Cerebellar nuclear complex (tissue), 1 donor: ENCODE data around the gene PCSK7.

Experiments used
- DNase-seq, 2 experiments: peaks; one replicate each; lab custom pipeline; 2025; lab: John Stamatoyannopoulos, UW

The PCSK7 gene

DNA sequence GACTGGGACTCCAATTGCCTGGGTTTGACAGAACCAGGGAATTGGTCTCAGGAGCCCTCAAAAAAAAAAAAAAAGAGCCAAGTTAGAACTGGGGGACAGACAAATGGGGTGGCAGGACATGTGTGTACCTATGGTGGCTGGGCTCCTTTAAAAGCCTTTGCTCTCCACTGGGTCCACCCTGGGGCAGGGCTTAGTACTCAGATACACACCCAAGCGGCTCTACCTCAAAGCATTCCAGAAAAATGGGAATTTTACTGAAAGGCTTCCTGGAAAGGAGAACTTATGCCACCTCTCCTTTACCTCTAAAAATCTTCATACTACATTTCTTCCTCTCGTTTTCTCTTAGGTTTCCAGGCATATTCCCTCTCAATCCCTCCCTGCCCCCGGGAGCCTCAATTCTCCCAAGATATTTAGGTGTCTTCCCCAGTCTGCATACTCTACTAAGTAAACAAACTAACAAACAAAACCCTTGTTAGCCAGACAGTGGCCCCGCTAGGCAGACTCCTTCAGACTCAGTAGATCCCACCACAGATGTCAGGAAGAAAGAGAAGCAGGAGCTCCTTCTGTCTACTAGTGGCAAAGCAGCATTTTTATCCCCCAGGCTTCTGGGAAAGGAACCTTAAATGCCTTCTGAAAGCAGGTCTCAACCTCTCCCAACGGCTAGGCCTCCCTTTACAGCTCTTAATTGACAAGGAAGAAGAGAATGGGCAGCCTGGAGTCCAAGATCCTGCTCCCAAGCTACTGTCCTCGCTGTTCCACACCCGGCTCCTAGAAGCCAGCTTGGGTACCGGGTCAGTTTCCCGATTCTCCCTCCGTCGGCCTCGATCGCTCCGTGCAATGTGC is 653 bp downstream of the PCSK7 start:
- DNase-seq, result no peak

DNA sequence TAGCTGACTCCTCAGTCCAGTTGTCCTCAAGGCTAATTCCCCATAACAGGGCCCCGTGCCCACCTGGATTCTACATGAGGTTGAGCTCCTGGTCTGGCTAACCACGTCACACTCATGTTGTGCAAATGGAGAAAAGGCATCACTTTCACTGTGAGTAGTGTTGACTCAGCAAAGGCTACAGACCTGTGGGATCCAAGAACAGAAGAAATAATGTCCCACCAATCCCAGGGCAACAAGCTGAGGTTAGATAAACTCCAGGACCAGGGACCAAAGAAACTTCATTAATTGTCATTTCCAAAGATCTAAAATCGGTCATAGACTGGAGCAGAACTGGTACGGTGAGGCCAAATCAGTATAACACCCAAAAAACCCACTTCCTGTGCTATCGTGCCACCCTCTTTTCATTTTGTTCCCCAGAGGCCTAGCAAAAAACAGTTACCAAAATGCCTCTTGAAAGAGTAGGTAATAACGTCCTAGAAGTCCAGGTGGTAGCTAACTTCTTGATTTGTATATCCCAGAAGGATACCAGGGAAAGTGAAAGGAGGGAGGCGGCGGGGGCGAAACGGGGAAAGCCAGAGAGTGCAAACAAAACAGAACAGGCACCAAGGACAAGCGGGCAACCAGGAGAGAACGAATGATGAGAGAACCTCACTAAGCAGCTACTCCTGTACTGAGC is 1.4 kb downstream of the PCSK7 start:
- DNase-seq, result no peak

GRCh38 chr11:117229931-117230285 is 2.0 kb downstream of the PCSK7 start:
- no peak for DNase-seq

DNA sequence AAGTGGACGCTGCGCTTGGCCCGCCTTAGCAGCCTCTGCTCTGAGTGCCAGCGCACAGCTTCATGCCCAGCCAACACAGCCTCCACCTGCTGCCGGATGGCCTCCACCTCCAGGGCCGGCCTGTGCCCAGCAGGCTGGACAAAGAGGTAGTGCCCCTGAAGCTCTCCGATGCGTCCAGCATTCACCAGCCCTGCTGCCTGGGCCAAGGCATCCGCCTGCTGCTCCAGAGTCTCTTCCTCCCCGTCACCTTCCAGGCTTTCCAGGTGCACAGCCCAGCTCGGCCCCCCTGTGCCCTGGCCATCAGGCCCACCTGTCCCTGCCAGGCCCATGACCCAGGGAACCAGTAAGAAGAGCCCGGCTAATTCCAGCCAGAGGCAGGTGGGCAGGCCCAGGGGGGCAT is 2.5 kb downstream of the PCSK7 start:
- DNase-seq, result no peak

- no peak for DNase-seq
Observed at GRCh38 chr11:117228091-117228490, 3.8 kb downstream of the PCSK7 start.

DNA sequence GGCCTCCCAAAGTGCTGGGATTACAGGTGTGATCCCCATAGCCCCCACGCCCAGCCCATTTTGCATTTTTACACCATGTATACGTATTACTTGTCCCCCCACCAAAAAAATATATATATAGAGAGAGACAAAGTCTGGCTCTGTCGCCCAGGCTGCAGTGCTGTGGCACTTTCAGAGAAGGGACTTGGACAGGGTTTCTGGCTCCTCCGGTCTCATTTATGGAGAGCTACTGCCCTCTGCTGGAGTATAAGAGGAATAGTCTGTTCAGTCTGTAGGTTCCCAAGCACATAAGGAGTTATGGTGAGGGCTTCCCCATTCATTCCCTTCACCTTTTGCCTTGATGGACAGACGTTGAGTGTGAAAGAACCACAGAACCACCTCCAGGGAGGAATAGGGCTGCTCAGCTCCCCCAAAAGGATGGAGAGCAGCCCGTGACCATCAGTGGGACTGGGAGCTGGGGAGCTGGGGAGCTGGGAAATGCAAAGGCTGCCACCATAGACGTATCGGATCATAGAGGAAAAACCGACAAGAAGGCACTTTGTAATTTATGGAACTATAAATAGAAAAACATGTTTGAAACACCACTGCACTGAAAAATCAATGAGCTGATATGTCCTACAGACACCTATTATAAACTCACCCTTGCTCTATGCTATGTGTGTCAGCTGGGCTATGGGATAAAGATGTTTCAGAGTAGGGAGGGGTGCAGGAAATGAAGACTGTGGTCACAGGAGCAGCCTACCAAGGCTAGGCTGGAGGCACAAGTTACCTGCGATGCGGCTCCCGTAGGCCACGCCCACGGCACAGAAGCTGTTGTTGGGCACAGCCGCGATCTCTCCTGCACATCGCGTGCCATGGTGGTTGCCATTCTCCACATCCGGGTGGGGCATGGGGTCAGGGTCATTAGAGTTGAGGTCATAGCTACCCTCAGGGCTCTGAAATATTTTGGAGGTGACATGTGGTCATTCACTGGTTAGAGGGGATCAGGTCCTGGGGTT is 5.2 kb downstream of the PCSK7 start:
- peak in 1 of 2 experiments; percentile 23 for DNase-seq

- DNase-seq, result no peak
Observed at GRCh38 chr11:117225553-117226170, 6.2 kb downstream of the PCSK7 start.

- DNase-seq, result no peak
Observed at GRCh38 chr11:117223741-117224689, 7.9 kb downstream of the PCSK7 start.

DNA sequence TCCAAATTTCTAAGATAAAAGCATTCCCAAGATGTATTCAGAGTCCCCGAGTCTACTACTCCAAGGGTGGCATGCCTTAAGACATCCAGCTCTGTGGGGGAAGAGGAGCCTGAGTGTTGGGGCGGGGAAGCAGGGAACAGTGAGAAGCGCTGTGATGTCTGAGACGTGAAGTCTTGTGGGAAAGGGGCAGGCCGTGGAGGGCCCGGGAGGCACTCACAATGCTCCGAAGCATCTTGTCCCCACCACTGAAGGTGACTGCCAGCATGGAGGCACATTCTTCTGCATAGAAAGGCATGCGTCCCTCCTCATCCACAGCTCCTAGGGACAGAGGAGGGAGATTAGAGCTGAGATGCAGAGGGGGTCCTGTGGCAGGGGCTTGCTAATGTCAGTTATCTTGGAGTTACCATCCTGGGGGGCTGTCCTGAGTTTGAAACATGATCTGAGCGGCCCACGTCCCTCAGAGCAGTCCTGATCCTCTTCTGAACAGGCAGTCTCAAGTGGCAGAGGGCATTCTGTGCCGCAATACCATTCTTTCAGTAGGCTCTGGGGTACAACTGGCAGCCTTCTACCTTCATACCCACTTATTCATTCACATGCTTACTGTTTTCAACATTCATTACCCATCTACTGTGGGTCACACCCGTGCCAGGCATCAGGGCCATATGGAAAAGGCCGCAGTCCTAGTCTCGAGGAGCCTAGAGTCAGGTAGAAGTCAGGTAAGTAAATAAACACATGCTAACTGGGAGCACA is 8.7 kb downstream of the PCSK7 start:
- DNase-seq, result no peak

GRCh38 chr11:117221775-117222517 is 9.9 kb downstream of the PCSK7 start:
- DNase-seq, result no peak

DNA sequence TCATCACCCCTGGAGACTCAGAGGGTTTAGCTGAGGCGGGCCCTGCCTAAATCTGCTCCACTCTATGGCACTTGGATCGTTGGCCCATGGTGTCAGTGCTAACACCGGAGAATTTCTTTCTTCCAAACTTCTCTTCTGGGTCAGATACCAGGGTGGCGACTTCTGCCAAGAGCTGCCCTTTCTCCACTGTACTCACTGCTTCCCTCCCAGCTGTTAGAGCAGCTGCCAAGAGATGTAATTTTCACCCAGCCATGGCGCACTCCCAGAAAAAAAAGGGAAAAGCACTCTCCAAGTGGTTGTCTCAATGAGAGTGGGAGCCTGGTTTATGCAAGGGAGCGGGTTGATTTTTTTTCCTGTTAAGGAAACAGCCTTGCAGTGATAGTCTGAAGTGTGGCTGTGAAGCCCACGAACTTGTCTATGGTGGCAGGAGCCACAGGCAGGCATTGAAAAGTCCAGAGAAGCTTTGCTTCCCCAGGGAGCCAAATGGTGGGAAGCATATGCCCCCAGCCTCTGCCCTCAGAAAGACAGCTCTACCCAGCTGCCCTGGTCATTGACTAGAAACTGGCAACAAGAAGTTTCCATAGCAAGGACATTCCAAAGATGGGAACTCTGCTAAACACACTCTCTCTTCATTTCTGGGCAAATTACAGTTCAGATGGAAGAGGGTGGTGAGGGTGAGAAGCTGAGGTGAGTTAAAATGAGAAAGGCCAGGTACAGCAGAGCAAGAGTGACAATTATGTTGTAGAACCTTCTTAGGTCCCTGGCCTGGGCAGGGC is 10.7 kb downstream of the PCSK7 start:
- DNase-seq, result no peak

DNA sequence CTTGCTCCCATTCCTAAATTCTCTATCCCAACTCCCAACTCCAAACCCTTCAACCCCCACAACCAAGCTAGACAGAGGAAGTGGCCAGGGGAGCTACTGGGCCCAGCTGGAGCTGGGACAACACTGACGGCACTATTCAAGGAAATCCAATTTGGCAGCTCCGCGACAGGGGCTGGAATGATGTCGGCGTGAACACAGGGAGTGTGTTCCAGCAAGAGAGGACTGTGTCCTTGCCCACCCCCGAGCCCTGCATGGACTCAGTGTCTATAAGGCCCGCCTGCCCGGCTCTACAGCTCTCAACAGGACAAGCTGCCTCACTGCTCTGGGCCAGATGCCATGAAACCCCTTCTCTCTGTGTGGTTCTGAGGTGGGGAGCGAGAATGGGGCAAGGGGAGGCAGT is 11.3 kb downstream of the PCSK7 start:
- DNase-seq, result no peak

DNA sequence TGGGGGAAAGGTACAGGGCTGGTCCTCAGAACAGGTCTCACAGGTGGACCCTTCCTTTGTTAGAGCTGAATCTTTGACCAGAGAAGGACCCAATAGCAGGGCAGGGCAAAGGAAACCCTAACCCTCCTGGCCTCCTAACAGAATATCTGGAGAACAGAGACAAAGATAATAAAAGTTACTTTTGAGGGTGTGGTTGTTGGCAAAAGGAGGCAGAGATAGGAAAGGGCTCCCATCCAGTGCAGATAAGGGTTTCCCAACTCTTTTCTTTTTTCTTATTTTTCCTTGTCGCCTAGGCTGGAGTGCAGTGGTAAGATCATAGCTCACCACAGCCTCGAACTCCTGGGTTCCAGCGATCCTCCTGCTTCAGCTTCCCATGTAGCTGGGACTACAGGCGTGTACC is 11.9 kb downstream of the PCSK7 start:
- DNase-seq, result no peak

- no peak for DNase-seq
Observed at GRCh38 chr11:117219455-117219854, 12.4 kb downstream of the PCSK7 start.

DNA sequence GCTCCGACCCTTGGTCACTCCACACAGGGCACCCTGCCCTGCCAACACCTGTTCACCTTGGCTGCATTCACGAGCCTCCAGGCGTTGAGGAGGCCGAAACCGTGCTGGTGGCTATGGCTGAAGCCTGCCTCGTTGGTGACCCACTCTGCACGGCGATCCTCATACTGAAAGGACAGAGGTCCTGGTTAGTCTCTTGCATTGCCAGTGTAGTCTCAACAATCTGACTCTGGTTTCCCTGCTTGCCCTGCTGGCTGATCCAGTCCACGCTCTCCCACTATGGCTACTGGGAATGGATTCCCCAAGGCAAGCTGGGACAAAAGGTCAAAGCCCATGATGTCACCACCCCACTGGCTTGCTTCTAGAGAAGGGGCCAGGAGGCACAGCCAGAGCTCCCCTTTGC is 12.9 kb downstream of the PCSK7 start:
- DNase-seq, result no peak

DNA sequence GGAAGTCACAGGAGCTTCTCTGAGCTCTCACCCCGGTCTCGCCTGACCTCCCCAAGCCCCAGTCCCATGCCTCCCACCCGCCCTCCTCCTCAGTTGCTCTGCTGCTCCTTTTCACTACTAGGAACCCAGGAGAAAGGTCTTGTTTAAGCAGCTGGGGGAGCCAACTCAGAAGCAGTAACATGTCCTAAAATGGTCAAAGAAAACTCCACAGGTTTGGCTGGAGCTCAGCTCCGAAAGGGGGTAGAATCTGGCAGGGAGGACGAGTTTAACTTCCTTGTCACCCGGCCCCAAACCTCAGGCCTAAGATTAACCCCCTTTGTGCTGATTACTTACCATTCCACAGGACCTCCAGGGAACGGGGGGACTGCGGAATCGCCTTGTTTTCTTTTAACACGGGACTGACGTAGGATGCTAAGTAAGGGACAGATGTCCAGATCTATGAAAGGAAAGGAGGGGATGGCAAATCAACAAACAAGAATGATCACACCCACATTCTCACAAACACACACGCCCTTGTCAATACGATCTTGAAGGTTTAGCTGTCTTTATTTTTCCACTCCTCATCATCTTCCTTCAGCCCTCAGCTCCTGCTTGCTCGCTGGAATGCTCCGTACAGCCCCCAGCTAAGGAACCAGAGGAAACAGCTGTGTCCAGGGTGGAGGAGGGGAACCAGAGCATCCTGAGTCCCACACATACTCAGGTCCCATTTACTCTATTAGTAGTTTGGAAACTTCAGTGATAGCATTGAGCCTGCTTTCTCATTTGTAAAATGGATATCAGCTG is 13.5 kb downstream of the PCSK7 start:
- no peak for DNase-seq
